K562 (cell line): ENCODE results near the gene RETSAT. TPM values are rescaled to one million over a fixed set of nuclear protein-coding genes. Genes with fewer than 3 reads are reported as not detected.

Experiments used
- ATAC-seq: fragments of 200-7000 bp; cut with Tn5 transposase; 3 replicates; pipeline ENCODE4 v1.9.1; 2020; ENCODE audit warnings: moderate library complexity
- BruUV-seq: library from RNA; stranded (reverse); fragments of 400-500 nt; replicated peaks from 2 replicates; lab custom pipeline; 2021; lab: Mats Ljungman, UMichigan
- CTCF ChIA-PET: fragments of 300-600 bp; formaldehyde crosslinking; extraction: SDS; loops from one replicate; lab custom pipeline; 2021; ENCODE audit warnings: low intra/inter-chr PET ratio; lab: Yijun Ruan, JAX
- POLR2A ChIA-PET: fragments of 300-600, 350-650 bp; sonication (Branson Sonifier 250); formaldehyde crosslinking; extraction: SDS; loops from one replicate; lab custom pipeline; 2021; ENCODE audit warnings: antibody characterized with exemption, inconsistent platforms; lab: Yijun Ruan, JAX
- DNase-seq, 4 experiments: peaks; one replicate each; pipeline versions ENCODE4 v3.0.0 to v3.0.0-alpha.2; 2011 to 2018; ENCODE audit warnings: low spot score in 3 of 4, mixed read lengths in 3 of 4; ENCODE audit errors: extremely low read depth in 1 of 4
- FAIRE-seq: peaks from 2 replicates; lab custom pipeline; 2011; peaks lifted over from hg19 to GRCh38; lab: Jason Lieb, UNC
- H2AFZ ChIP-seq: 2 replicates; pipeline ENCODE4 v1.6.0; 2011; ENCODE audit warnings: low read depth, low read length, control low read depth, inconsistent platforms
- H3K27ac ChIP-seq: fragments of 200-600 bp; 3 replicates; pipeline ENCODE4 v1.8.0; 2011; ENCODE audit warnings: low read depth, mild to moderate bottlenecking, control low read depth, inconsistent platforms, low read length, moderate library complexity, mixed read lengths; ENCODE audit errors: extremely low read depth
- H3K27me3 ChIP-seq, 2 experiments: fragments of 300-600 bp in 1 of 2; 2 replicates in 1 of 2; 3 replicates in 1 of 2; pipeline versions ENCODE4 v1.6.0 to v1.8.0; 2011; ENCODE audit warnings: inconsistent platforms in 2 of 2, low read length in 2 of 2, mild to moderate bottlenecking in 1 of 2, mixed read lengths in 1 of 2, moderate library complexity in 1 of 2; ENCODE audit not compliant: control insufficient read depth in 2 of 2, insufficient read depth in 2 of 2
- H3K36me3 ChIP-seq: fragments of 300-600 bp; 3 replicates; pipeline ENCODE4 v1.8.0; 2011; ENCODE audit warnings: mild to moderate bottlenecking, low read length, inconsistent platforms; ENCODE audit not compliant: control insufficient read depth, insufficient read depth
- H3K4me1 ChIP-seq, 2 experiments: fragments of 200-600 bp in 1 of 2; replicated peaks in 1 of 2; 2 replicates in 1 of 2; 3 replicates in 1 of 2; pipeline versions ENCODE4 v1.5.1 to v1.8.0; 2011; ENCODE audit warnings: inconsistent platforms in 2 of 2, low read length in 2 of 2, mild to moderate bottlenecking in 1 of 2, mixed read lengths in 1 of 2, moderate library complexity in 1 of 2; ENCODE audit not compliant: control insufficient read depth in 2 of 2, insufficient read depth in 2 of 2
- H3K4me2 ChIP-seq: 2 replicates; pipeline ENCODE4 v1.6.1; 2011; ENCODE audit warnings: low read length, control low read depth, inconsistent platforms, mixed read lengths; ENCODE audit not compliant: insufficient read depth
- H3K4me3 ChIP-seq: fragments of 200-600 bp; sonication (generic), shearing (Covaris generic); 2 replicates; pipeline ENCODE4 v1.5.1; 2016; ENCODE audit warnings: control low read depth, inconsistent platforms
- H3K79me2 ChIP-seq: fragments of 200-600 bp; 3 replicates; pipeline ENCODE4 v1.8.0; 2011; ENCODE audit warnings: low read length, inconsistent platforms; ENCODE audit not compliant: control insufficient read depth, insufficient read depth
- H3K9ac ChIP-seq, 2 experiments: 2 replicates each; pipeline versions ENCODE4 v1.6.0 to v1.6.1; 2011; ENCODE audit warnings: low read depth in 2 of 2, low read length in 2 of 2, control low read depth in 1 of 2, inconsistent platforms in 1 of 2, mild to moderate bottlenecking in 1 of 2, mixed read lengths in 1 of 2; ENCODE audit not compliant: insufficient read depth in 1 of 2
- H3K9me1 ChIP-seq: one replicate; pipeline ENCODE4 v1.6.0; 2011; ENCODE audit warnings: inconsistent platforms, mild to moderate bottlenecking, low read length, moderate library complexity; ENCODE audit not compliant: control insufficient read depth, insufficient read depth
- H3K9me3 ChIP-seq: replicated peaks from 2 replicates; pipeline ENCODE4 v1.5.1; 2011; ENCODE audit warnings: low read depth, low read length, inconsistent platforms; ENCODE audit not compliant: control insufficient read depth, insufficient read depth
- H4K20me1 ChIP-seq: replicated peaks from 2 replicates; pipeline ENCODE4 v1.6.1; 2011; ENCODE audit warnings: low read length, inconsistent platforms, mixed read lengths; ENCODE audit not compliant: control insufficient read depth, insufficient read depth
- ASH1L ChIP-seq: fragments of 450-650 bp; IDR thresholded peaks from 2 replicates; pipeline ENCODE4 v1.6.1; 2018; ENCODE audit warnings: borderline replicate concordance, mild to moderate bottlenecking, low read depth; ENCODE audit not compliant: partially characterized antibody
- CBX1 ChIP-seq: sonication (generic); IDR thresholded peaks from 2 replicates; pipeline ENCODE4 v1.6.1; 2016; ENCODE audit warnings: antibody characterized with exemption, low read depth, mild to moderate bottlenecking
- CXXC5 ChIP-seq: fragments of 250-450 bp; sonication (Bioruptor Pico); IDR thresholded peaks from 2 replicates; pipeline ENCODE4 v1.8.0; 2022; ENCODE audit warnings: inconsistent platforms, mild to moderate bottlenecking, moderate library complexity
- FOXA3 ChIP-seq, 2 experiments: fragments of 450-650 bp in 1 of 2; sonication (generic) in 1 of 2; formaldehyde crosslinking; IDR thresholded peaks in 1 of 2; conservative IDR thresholded peaks in 1 of 2; 2 replicates each; pipeline versions ENCODE4 v1.4.0 to v1.8.0; 2020 to 2022; ENCODE audit warnings: mild to moderate bottlenecking in 2 of 2, missing genetic modification reagents in 1 of 2
- KDM2B ChIP-seq: fragments of 250-450 bp; sonication (Bioruptor Pico); IDR thresholded peaks from 2 replicates; pipeline ENCODE4 v1.8.0; 2021; ENCODE audit warnings: mild to moderate bottlenecking, moderate library complexity
- LARP7 ChIP-seq: fragments of 450-650 bp; IDR thresholded peaks from 2 replicates; pipeline ENCODE4 v1.6.1; 2016
- MCM7 ChIP-seq, 2 experiments: fragments of 450-650 bp; IDR thresholded peaks; 2 replicates each; pipeline ENCODE4 v1.6.1; 2016 to 2018
- NFIX ChIP-seq: fragments of 250-450 bp; sonication (Bioruptor Pico); IDR thresholded peaks from 2 replicates; pipeline ENCODE4 v1.4.0; 2020; ENCODE audit warnings: low read depth, mild to moderate bottlenecking, moderate library complexity
- NR4A1 ChIP-seq, 2 experiments: fragments of 250-450 bp in 1 of 2; fragments of 450-650 bp in 1 of 2; sonication (Bioruptor Pico) in 1 of 2; IDR thresholded peaks; 2 replicates each; pipeline versions ENCODE4 v1.4.0 to v1.6.1; 2016 to 2020; ENCODE audit warnings: mild to moderate bottlenecking in 2 of 2, missing compliant biosample characterization in 1 of 2, missing genetic modification characterization in 1 of 2, moderate library complexity in 1 of 2
- POLR2A ChIP-seq: fragments of 450-650 bp; conservative IDR thresholded peaks from 2 replicates; pipeline ENCODE4 v1.6.1; 2016
- STAG1 ChIP-seq: sonication (generic); formaldehyde crosslinking; IDR thresholded peaks from 2 replicates; pipeline ENCODE4 v1.5.0; 2020; ENCODE audit warnings: missing genetic modification reagents, borderline replicate concordance
- ZNF24 ChIP-seq: fragments of 450-650 bp; IDR thresholded peaks from 2 replicates; pipeline ENCODE4 v1.6.1; 2016
- ZNF311 ChIP-seq: fragments of 250-450 bp; sonication (Bioruptor Pico); IDR thresholded peaks from 2 replicates; pipeline ENCODE4 v1.4.0; 2020; ENCODE audit warnings: mild to moderate bottlenecking, moderate library complexity
- WGBS: fragments of 100-300 bp; shearing (Covaris generic); methylation state at CpG from one replicate; pipeline ENCODE4 v1.1.6; 2016; ENCODE audit warnings: low coverage, mixed read lengths; ENCODE audit not compliant: insufficient coverage; ENCODE audit errors: missing lambda C conversion rate; 5-methylcytosine and 5-hydroxymethylcytosine counted together
- in situ Hi-C: fragments of 300-500 bp; cut with MboI; formaldehyde crosslinking; loops from 4 replicates; pipeline ENCODE4 v1.15.0; 2018; ENCODE audit warnings: inconsistent platforms, mixed read lengths
- intact Hi-C: fragments of 100-400 bp; cut with micrococcal nuclease; formaldehyde crosslinking; loops from 2 replicates; pipeline ENCODE4 v1.14.2; 2022
- polyA plus RNA-seq, 8 experiments: library from polyadenylated mRNA; depleted of rRNA in 4 of 8; stranded (reverse) in 5 of 8; unstranded in 3 of 8; fragments of >200 nt; fragmentation: Nextera tagmentation in 2 of 8; fragmentation: Illumina TruSeq in 1 of 8; extraction: Ambion mirVana in 2 of 8; extraction: Trizol in 1 of 8; gene quantifications; 2 replicates each; pipeline versions ENCODE4 v1.2.1 to v1.2.3, GENCODE V29; 2011 to 2014; ENCODE audit warnings: inconsistent platforms in 1 of 8, missing spikeins in 1 of 8
- total RNA-seq, 7 experiments: library from RNA; depleted of rRNA in 6 of 7; stranded (reverse); fragments of >200 nt in 6 of 7; fragmentation: Illumina TruSeq in 2 of 7; extraction: Trizol in 2 of 7; gene quantifications; 2 replicates each; pipeline versions ENCODE4 v1.2.1 to v1.2.3, GENCODE V29; 2011 to 2021; ENCODE audit warnings: low replicate concordance in 1 of 7
- TF ChIP-seq, protein P1 (sequence below): sonication (generic); formaldehyde crosslinking; IDR thresholded peaks from 2 replicates; pipeline ENCODE4 v1.5.0; 2020; ENCODE audit warnings: missing genetic modification reagents
- TF ChIP-seq, protein P2 (sequence below): fragments of 450-650 bp; formaldehyde crosslinking; IDR thresholded peaks from 2 replicates; pipeline ENCODE4 v1.4.0; 2020; ENCODE audit warnings: mild to moderate bottlenecking

The RETSAT gene
- total and polyA plus RNA-seq, 9 of the 15 experiments (the other 6 are each of a cell fraction or from before 2014, with no cell fraction given) = 1.9 to 21.6 (median 16.5) TPM

DNA sequence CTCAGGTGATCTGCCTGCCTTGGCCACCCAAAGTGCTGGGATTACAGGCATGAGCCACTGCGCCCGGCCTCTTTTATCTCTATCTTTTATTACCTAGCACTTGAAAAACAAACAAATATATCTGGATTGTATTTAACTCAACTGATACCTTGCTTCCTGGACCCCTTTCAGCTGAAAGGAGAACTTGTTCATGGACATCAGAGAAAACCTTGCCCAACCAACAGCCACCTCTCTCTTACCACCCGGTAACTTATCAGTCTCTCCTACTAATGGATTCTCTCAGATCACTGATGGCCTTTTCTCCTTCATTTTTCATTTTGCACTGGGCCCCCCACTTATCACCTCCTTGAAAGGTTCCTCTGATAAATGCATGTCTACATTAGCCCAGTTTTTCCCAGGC lies 6.7 kb downstream of the RETSAT start:
- BruUV-seq = no TSS peak
- FAIRE-seq (no peak), DNase-seq (no peak), ATAC-seq (no peak)
- ChIA-PET CTCF (no interaction called here), POLR2A (interaction anchor here (1.0 kb wide), 1 partner anchor 9 kb away, joined by 3 read pairs; no protein-coding TSS in a partner anchor)
- no peak overlapping the region for H2AFZ ChIP-seq
- H3K4me3 ChIP-seq = no peak overlapping the region
- 72% methylated on average over 3 of the region's 3 CpGs for whole genome bisulfite sequencing
- no peaks in the 10 kb centered on the region for H3K9me3 ChIP-seq
- peaks cover 54% of the 10 kb centered on the region; the same call in 2 of the 3 replicates for H3K36me3 ChIP-seq
- H3K4me2 ChIP-seq = no peak overlapping the region
- peaks cover 0 to under 1% of the 10 kb centered on the region in 2 experiments; a peak in 2 of 5 replicates for H3K4me1 ChIP-seq
- TF ChIP-seq LARP7 = no peak
- no peak for TF ChIP-seq ASH1L
- TF ChIP-seq POLR2A = no peak
- TF ChIP-seq MCM7 (IDR thresholded peaks at IDR 0.05) = no peak
- no peak for TF ChIP-seq KDM2B (CRISPR knock-in tag)
- TF ChIP-seq ZNF24 = no peak
- TF ChIP-seq, protein P1, sequence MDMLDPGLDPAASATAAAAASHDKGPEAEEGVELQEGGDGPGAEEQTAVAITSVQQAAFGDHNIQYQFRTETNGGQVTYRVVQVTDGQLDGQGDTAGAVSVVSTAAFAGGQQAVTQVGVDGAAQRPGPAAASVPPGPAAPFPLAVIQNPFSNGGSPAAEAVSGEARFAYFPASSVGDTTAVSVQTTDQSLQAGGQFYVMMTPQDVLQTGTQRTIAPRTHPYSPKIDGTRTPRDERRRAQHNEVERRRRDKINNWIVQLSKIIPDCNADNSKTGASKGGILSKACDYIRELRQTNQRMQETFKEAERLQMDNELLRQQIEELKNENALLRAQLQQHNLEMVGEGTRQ (CRISPR knock-in tag) = no peak
- TF ChIP-seq NFIX (CRISPR knock-in tag) = no peak
- no peak for TF ChIP-seq CBX1
- no peak for TF ChIP-seq NR4A1 (CRISPR knock-in tag; IDR thresholded peaks at IDR 0.05)
- no peak for TF ChIP-seq NR4A1 (tag; IDR thresholded peaks at IDR 0.05)
- TF ChIP-seq, protein P2, sequence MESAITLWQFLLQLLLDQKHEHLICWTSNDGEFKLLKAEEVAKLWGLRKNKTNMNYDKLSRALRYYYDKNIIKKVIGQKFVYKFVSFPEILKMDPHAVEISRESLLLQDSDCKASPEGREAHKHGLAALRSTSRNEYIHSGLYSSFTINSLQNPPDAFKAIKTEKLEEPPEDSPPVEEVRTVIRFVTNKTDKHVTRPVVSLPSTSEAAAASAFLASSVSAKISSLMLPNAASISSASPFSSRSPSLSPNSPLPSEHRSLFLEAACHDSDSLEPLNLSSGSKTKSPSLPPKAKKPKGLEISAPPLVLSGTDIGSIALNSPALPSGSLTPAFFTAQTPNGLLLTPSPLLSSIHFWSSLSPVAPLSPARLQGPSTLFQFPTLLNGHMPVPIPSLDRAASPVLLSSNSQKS (CRISPR knock-in tag) = no peak
- TF ChIP-seq FOXA3 (CRISPR knock-in tag; conservative IDR thresholded peaks at IDR 0.05 in 1 of 2, IDR thresholded peaks at IDR 0.05 in 1 of 2) = no peak
- no peak for TF ChIP-seq CXXC5 (CRISPR knock-in tag)
- TF ChIP-seq STAG1 = no peak
- no peak for TF ChIP-seq ZNF311 (CRISPR knock-in tag)
- H4K20me1 ChIP-seq = no peaks in the 10 kb centered on the region
- in situ Hi-C loops (no loop called here), intact Hi-C loops (no loop called here)
- no peaks in the 10 kb centered on the region for H3K9me1 ChIP-seq
- H3K27ac ChIP-seq = no peak overlapping the region
- H3K79me2 ChIP-seq = peaks cover 2% of the 10 kb centered on the region
- no peaks in the 10 kb centered on the region for H3K27me3 ChIP-seq
- no peak overlapping the region for H3K9ac ChIP-seq
